ENCODE data around the gene ATG10.
"Not testable (repeated sequence)": the region's sequence is repeated elsewhere in the genome, so short reads cannot be mapped to it uniquely, and the experiment has no call there.

ATG10 gene

DNA sequence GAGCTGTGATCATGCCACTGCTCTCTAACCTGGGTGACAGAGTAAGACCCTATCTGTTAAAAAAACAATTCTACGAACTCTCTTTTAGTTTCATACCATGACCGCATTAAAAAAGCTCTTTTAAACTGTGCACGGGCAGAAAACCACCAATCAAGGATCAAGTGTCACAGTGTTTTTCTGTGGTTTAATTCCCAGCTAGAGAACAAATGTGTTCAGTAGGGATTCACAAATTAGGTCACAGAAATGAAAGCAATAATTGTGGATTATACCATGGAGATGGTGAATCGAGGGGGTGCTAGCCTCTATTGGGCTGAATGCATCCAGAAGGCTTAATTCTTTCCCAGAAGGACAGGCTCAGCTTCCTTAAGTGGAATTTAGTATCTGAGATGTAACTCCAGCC lies 79.1 kb downstream of the ATG10 start:
- H3K9me3 Mint-ChIP-seq: no peaks in the 10 kb centered on the region
- H3K4me3 Mint-ChIP-seq: no peak overlapping the region
- DNase-seq (ENCODE audit: low spot score in 2 of 2) (no peak), ATAC-seq (ENCODE audit: low read depth) (no peak)
- H3K27me3 Mint-ChIP-seq: no peaks in the 10 kb centered on the region
- no peak overlapping the region for H3K27ac Mint-ChIP-seq
- H3K4me1 Mint-ChIP-seq: no peaks in the 10 kb centered on the region
- H3K36me3 Mint-ChIP-seq: peaks cover 3% of the 10 kb centered on the region

DNA sequence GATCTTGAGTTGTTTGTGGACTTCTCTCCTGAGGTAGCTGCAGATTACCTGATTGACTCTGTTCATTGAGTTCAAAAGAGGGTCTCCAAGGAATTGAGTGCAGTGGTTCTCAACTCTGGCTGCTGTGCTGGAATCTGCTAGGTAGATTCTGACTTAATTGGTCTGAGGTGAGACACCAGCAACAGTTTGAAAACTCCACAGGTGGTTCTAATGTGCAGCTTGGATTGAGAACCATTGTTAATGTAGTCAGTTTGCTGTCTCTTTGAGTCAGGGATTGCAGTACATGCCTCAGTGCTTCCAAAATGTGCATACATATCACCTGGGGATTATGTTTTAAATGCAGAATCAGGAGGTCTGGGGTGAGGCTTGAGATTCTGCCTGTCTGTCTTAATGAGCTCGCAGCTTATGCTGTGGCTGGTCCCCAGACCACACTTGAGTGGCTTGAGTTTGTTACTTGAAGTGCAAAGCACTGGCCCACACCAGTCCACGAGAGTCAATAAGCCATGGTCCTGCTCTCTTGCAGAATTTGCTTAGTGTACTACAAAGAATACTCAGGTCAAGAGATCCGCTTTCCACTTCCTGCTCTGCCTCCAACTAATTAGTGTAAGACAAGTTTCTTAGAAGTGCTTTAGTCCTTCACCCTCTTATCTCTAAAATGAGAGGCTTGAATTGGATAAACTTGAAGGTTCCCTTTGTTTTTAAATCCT lies 82.3 kb downstream of the ATG10 start:
- H3K36me3 Mint-ChIP-seq: no peaks in the 10 kb centered on the region
- ATAC-seq (ENCODE audit: low read depth): no peak

DNA sequence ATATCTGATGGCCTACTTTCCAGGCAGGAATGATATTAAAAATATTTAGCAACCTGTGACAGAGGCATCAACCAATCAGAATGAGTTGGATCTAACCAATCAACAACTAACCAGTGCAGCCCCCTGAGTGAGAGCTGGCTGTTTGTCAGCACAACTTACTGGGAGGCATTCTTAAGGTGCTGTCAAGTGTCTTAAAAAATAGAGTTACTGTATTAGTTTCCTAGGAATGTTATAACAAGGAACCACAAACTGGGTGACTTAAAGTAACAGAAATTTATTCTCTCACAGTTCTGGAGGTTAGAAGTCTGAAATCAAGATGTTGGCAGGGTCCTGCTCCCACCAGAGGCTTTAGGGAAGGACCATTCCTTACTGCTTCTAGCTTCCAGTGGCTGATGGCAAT lies 85.2 kb downstream of the ATG10 start:
- no peak for ATAC-seq (ENCODE audit: low read depth)
- Mint-ChIP-seq H3K4me1 (no peaks in the 10 kb centered on the region), H3K27ac (no peak overlapping the region), H3K9me3 (no peaks in the 10 kb centered on the region), H3K4me3 (no peak overlapping the region), H3K27me3 (no peaks in the 10 kb centered on the region), H3K36me3 (peaks cover 2% of the 10 kb centered on the region)
- no peak for DNase-seq (ENCODE audit: low spot score in 2 of 2)

More for the DNA sequence above, 82.3 kb downstream of the ATG10 start:
- Mint-ChIP-seq H3K4me1 (no peaks in the 10 kb centered on the region), H3K9me3 (no peaks in the 10 kb centered on the region), H3K4me3 (no peak overlapping the region), H3K27me3 (no peaks in the 10 kb centered on the region), H3K27ac (no peak overlapping the region)
- DNase-seq (ENCODE audit: low spot score in 2 of 2): no peak

DNA sequence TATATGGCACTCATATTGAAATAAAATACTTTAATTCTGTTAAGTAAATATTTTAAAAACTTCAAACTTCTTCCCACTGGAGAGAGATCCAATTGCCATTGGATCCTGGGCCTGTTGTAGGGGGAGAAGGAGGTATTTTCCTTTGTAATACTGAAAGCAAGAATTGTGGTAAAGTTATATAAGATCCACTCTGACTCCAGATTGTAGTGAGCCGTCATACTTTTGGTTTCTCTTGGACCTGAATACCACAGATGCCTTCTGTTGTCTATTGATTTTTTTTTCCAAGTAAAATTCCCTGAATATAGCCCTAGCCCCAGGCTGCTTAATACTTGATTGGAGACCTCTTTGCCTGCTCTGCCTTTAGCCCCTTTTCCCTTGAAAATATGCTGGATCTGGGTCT lies 86.9 kb downstream of the ATG10 start:
- ATAC-seq (ENCODE audit: low read depth) (no peak), DNase-seq (ENCODE audit: low spot score in 2 of 2) (no peak)
- Mint-ChIP-seq H3K27ac (no peak overlapping the region), H3K36me3 (peaks cover 4% of the 10 kb centered on the region), H3K4me3 (no peak overlapping the region), H3K27me3 (no peaks in the 10 kb centered on the region), H3K9me3 (no peaks in the 10 kb centered on the region), H3K4me1 (no peaks in the 10 kb centered on the region)

DNA sequence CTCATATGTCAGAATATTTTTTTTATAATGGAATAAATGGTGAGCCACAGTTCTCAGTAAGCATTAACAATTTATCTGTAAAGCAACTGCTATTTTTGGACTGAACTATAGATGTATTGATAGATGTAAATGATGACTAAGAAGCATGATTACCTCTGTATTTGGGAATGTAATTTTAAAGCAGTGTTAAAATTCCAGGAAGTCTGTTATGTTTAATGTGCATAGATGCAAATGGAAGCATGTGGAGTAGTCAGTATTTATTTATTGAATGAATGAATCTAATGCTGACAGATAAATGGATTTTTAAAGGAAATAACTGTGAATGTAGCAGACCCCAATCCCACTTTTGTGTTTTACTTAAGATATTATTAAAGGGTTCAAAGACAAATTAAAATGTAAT lies 95.0 kb downstream of the ATG10 start:
- Mint-ChIP-seq H3K27ac (no peak overlapping the region), H3K36me3 (peaks cover 2% of the 10 kb centered on the region)
- ATAC-seq (ENCODE audit: low read depth): no peak

DNA sequence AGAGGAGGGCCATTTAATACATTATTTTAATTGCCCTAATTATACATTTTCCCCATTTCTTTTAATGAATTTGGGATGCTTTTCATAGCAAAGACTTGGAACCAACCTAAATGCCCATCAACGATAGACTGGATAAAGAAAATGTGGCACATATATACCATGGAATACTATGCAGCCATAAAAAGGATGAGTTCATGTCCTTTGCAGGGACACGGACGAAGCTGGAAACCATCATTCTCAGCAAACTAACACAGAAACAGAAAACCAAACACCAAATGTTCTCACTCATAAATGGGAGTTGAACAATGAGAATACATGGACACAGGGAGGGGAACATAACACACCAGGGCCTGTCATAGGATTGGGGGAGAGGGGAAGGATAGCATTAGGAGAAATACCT lies 96.2 kb downstream of the ATG10 start:
- not testable (repeated sequence) for H3K9me3 Mint-ChIP-seq; H3K4me1 Mint-ChIP-seq; H3K4me3 Mint-ChIP-seq; ATAC-seq (ENCODE audit: low read depth); H3K36me3 Mint-ChIP-seq; DNase-seq (ENCODE audit: low spot score in 2 of 2); H3K27me3 Mint-ChIP-seq; H3K27ac Mint-ChIP-seq

More for the DNA sequence above, 95.0 kb downstream of the ATG10 start:
- H3K4me3 Mint-ChIP-seq: no peak overlapping the region
- no peaks in the 10 kb centered on the region for H3K9me3 Mint-ChIP-seq
- no peaks in the 10 kb centered on the region for H3K27me3 Mint-ChIP-seq
- no peak for DNase-seq (ENCODE audit: low spot score in 2 of 2)
- H3K4me1 Mint-ChIP-seq: peaks cover 3% of the 10 kb centered on the region

DNA sequence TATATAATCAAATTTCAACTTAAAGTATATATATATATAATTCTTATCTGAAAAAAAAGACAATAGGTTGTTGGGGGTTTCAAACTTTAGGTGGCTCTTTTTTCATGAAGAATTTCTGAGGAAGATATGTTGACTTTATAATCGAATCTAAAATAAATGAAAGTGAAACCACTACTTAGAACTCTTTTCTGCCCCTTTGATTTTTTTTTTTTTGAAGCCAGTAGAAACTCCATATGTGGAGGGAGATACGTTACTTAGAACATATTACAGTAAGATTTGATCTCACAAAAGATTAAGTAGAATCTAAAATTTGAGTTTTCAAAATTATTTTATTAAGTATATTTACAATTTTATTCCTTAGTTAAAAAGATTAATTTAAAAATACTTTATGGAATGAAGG lies 96.9 kb downstream of the ATG10 start:
- ATAC-seq (ENCODE audit: low read depth) (no peak), DNase-seq (ENCODE audit: low spot score in 2 of 2) (no peak)
- Mint-ChIP-seq H3K4me1 (peaks cover 3% of the 10 kb centered on the region), H3K36me3 (no peaks in the 10 kb centered on the region), H3K27me3 (no peaks in the 10 kb centered on the region), H3K9me3 (no peaks in the 10 kb centered on the region), H3K27ac (no peak overlapping the region), H3K4me3 (no peak overlapping the region)

DNA sequence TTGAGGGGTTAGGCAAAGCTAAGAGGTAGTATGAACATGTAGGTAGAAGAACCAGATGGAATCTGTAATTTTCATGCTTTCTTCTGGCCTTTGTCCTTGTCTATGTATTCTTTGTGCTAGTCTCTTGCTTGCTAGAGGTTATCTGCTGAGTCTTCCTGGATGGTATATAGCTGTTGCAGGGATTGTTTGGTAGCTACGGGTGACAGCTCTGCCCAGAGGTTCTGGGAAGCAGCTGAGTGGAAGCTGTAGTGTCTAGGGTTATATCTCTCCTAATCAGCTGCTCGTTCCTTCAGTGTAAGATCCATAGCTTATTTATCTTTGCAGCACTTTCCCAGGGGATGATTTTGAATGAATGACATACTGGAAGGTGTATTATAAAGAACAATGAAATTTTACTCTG lies 100.3 kb downstream of the ATG10 start:
- no peaks in the 10 kb centered on the region for H3K36me3 Mint-ChIP-seq
- no peak for DNase-seq (ENCODE audit: low spot score in 2 of 2)
- no peaks in the 10 kb centered on the region for H3K27me3 Mint-ChIP-seq
- peaks cover 3% of the 10 kb centered on the region for H3K4me1 Mint-ChIP-seq
- H3K4me3 Mint-ChIP-seq: no peak overlapping the region
- no peak for ATAC-seq (ENCODE audit: low read depth)
- H3K27ac Mint-ChIP-seq: no peak overlapping the region
- H3K9me3 Mint-ChIP-seq: no peaks in the 10 kb centered on the region

DNA sequence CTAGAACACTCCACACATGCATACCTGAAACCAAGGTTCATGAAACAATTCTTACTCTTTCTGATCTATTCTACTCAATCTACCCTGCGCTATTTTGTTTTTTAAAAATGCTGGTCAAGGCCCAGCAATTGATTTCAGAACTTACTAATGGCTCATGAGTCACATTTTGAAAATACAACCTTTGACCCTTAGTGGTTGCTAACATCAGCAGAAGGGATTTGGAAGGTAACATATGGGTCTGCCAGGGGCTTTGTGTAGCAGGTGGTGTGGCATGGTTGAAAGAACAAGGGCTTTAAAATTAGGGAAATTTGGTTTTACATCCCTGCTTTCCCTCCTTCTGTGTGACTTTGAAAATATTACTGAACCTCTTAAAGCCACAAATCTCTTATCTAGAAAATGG lies 101.4 kb downstream of the ATG10 start:
- ATAC-seq (ENCODE audit: low read depth) (no peak), DNase-seq (ENCODE audit: low spot score in 2 of 2) (no peak)
- Mint-ChIP-seq H3K4me1 (peaks cover 1% of the 10 kb centered on the region), H3K27ac (no peak overlapping the region), H3K4me3 (no peak overlapping the region), H3K27me3 (no peaks in the 10 kb centered on the region), H3K36me3 (no peaks in the 10 kb centered on the region), H3K9me3 (no peaks in the 10 kb centered on the region)

DNA sequence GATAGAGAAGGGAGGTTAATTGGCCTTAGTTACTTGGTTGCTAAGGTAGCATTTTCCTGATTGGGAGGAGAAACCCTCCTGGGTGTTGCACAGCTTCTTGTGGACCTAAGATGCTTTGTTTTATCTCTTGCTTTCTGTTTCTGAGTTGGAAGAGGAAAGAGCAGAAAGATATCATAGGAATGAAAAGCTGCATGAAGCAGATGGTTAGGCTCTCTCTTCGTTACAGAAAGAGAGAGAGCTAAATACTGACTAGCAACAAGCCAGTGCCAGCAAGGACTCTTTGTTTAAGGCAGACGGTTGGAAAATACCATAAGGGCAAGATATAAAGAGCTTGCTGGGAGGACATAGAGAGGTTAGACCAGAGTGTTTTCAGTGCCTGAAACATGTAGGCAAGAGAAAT lies 103.1 kb downstream of the ATG10 start:
- Mint-ChIP-seq H3K9me3 (peaks cover 4% of the 10 kb centered on the region), H3K36me3 (peaks cover 6% of the 10 kb centered on the region), H3K4me1 (no peaks in the 10 kb centered on the region), H3K27me3 (no peaks in the 10 kb centered on the region), H3K4me3 (no peak overlapping the region), H3K27ac (peak overlapping the region; percentile 63)
- DNase-seq (ENCODE audit: low spot score in 2 of 2) (no peak), ATAC-seq (ENCODE audit: low read depth) (no peak)

DNA sequence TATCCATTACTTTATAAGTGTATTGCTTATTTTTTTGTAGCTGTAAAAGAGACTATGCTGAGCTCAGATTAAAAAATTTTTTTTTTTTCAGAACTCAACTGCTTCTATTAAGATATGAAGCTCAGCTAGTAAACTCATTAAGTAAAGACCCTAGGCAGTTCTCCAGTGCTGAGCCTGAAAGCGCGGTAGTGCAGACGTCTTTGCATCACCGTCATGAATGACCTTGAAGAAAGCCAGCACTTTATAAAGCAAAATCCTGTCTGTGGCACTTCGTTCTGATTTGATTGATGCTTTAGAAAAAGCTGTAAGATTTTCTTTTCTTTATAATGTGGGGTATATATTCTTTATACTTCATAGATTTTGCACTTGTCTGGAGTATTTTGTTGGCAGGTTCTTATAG lies 105.7 kb downstream of the ATG10 start:
- no peak for ATAC-seq (ENCODE audit: low read depth)
- peaks cover 4% of the 10 kb centered on the region for H3K9me3 Mint-ChIP-seq
- H3K27me3 Mint-ChIP-seq: no peaks in the 10 kb centered on the region

DNA sequence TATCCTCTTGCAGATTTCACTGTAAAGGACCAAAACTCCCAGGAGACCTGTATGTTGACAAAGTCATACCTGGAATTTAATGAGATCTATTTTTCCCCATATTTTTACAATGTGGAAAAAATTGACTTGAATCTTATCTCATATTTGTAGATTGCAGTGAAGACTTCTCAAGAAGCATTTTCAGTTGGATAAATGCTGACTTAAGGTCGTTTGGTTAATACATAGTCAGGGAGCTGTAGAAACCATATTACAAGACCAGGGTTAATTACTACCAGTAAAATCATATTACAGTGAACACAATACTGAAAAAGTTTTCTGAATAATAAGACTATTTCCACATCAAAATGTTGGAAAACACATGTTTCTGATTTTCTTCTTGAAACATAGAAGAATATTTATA lies 119.8 kb downstream of the ATG10 start:
- peaks cover 12% of the 10 kb centered on the region for H3K36me3 Mint-ChIP-seq
- peaks cover 14% of the 10 kb centered on the region for H3K9me3 Mint-ChIP-seq
- no peaks in the 10 kb centered on the region for H3K27me3 Mint-ChIP-seq
- H3K4me3 Mint-ChIP-seq: no peak overlapping the region
- DNase-seq (ENCODE audit: low spot score in 2 of 2) (no peak), ATAC-seq (ENCODE audit: low read depth) (no peak)
- peaks cover 6% of the 10 kb centered on the region for H3K4me1 Mint-ChIP-seq
- H3K27ac Mint-ChIP-seq: no peak overlapping the region

More for the DNA sequence above, 105.7 kb downstream of the ATG10 start:
- Mint-ChIP-seq H3K4me3 (no peak overlapping the region), H3K4me1 (no peaks in the 10 kb centered on the region), H3K36me3 (peaks cover 13% of the 10 kb centered on the region), H3K27ac (no peak overlapping the region)
- DNase-seq (ENCODE audit: low spot score in 2 of 2): no peak

DNA sequence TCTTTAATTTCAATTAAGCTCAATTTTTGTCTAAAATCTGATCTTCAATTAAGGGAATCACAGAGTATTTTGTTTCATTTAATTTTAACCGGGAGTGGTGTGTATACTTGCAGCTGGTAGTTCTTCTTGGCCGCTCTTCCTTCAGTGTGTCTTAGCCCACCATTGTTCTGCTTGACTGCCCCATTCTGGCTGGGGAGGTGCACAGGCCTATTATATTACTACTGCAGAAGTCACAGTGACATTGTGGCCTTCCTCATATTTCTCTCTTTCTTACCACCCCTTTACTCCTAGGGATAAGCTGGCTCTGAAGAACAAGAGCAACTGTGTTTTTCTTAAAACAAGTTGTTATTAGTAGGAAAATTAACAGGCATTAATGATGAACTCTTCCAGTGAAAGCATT lies 123.7 kb downstream of the ATG10 start:
- no peaks in the 10 kb centered on the region for H3K27me3 Mint-ChIP-seq
- H3K27ac Mint-ChIP-seq: no peak overlapping the region

DNA sequence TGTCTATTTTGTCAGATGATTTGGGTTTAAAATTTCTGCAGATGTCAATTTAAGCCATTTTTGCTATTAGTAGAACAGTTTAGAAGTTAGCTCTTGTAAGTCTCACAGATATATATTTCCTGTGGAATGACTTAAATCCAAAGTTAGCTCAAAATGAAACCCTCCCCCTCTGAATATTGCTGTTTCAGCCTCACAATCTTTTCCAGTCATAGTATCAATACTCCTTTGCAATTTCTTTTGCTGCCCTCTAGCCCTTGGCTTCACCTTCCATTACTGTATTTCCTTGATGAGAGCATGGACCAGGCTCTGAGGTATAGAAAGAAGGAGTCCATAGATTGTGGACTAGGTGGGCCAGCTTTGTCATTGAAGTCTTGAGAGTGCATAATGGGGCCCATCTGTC lies 124.4 kb downstream of the ATG10 start:
- peaks cover 16% of the 10 kb centered on the region for H3K36me3 Mint-ChIP-seq
- DNase-seq (ENCODE audit: low spot score in 2 of 2) (no peak), ATAC-seq (ENCODE audit: low read depth) (no peak)
- H3K27me3 Mint-ChIP-seq: no peaks in the 10 kb centered on the region
- H3K4me1 Mint-ChIP-seq: peaks cover 8% of the 10 kb centered on the region
- no peak overlapping the region for H3K4me3 Mint-ChIP-seq
- H3K27ac Mint-ChIP-seq: peak overlapping the region; percentile 45
- peaks cover 9% of the 10 kb centered on the region for H3K9me3 Mint-ChIP-seq

More for the DNA sequence above, 123.7 kb downstream of the ATG10 start:
- no peak for DNase-seq (ENCODE audit: low spot score in 2 of 2)
- H3K4me3 Mint-ChIP-seq: no peak overlapping the region
- H3K4me1 Mint-ChIP-seq: peaks cover 6% of the 10 kb centered on the region
- peaks cover 14% of the 10 kb centered on the region for H3K36me3 Mint-ChIP-seq
- peaks cover 9% of the 10 kb centered on the region for H3K9me3 Mint-ChIP-seq
- no peak for ATAC-seq (ENCODE audit: low read depth)

DNA sequence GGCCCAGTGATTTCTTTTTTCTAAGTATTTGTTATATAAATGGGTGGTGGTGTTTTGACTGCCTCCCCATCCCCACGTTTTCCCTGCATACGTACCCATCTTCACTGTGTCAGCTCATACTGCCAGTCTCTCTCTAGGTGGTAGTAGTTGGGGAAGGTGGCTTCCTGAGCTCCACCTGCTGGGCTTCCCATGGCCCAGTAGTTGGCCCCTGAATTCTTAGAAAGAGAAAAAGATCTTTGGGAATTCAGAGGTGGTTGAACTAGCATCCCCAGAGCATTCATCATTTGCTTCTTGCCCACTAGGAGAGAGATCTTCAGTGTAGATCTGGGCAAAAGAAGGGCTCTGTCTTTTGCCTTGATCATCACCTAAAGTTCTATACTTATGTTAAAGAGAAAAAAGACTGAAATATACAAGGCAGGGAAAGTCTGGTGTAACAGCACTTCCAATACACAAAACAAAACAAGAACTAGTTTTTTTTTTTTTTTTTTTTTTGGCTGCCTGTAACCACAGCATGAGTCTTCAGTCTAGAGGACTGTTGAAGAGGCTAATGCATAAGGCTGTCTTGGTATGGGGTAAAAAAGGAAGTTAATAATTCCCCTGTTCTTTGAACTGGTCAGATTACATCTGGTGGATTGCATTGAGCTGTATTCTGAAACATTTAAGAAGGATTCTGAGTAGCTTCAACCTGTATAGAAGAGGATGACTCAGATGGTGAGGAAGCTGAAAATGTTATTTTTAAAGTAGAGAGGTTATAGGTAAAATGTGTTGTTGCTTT lies 128.7 kb downstream of the ATG10 start:
- Mint-ChIP-seq H3K4me1 (peaks cover 8% of the 10 kb centered on the region), H3K36me3 (peaks cover 4% of the 10 kb centered on the region), H3K9me3 (no peaks in the 10 kb centered on the region), H3K4me3 (no peak overlapping the region), H3K27me3 (no peaks in the 10 kb centered on the region), H3K27ac (no peak overlapping the region)
- DNase-seq (ENCODE audit: low spot score in 2 of 2) (no peak), ATAC-seq (ENCODE audit: low read depth) (peak; percentile 53)

Data from memory B cell (primary cell).